C1 segment of cervical spinal cord (tissue), 14 donors: Measurements from ENCODE around the gene RASA3.
"Not testable (repeated sequence)": the region's sequence is repeated elsewhere in the genome, so short reads cannot be mapped to it uniquely, and the experiment has no call there.

ENCODE experiments used
- DNase-seq, 14 donors: peaks; one replicate each; lab custom pipeline; 2025; lab: John Stamatoyannopoulos, UW

RASA3 gene

DNA sequence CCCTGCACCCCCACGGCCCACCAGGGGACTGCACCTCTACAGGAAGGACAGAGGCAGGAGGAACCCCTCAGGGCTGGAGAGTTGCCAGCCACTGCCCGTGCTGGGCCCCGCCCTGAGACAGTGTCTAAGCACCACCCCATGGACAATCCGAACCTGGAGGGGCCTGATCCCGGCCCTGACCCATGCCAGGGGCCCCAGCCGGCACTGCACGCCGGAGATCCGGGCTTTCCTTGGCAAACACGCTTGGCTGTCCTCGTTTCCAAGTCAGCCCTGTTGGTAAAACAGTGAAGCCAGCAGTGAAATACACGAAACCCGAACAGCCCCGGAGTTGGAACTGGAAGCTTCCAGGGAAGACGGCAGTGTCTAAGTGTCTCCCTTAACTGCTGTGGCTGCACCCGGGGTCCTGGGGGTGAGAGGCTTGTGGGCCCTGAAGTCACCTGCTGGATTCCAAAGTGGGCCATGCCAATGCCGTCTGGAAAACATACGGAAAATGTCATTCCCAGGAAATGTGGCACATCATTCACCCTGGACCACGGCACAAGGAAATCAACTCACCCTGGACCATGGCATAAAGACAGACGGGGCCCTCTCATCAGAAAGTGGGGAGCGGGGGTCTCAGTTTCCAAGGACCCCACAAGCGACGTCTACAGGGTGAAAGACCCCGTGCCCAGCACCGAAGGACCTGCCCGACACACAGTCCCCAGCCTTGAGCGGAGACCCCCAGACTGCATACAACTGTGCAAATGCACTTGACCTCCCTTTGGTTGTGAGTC is 30.9 kb downstream of the RASA3 start:
- peak in 2 of 14 donors; percentile 21 to 31 for DNase-seq

DNA sequence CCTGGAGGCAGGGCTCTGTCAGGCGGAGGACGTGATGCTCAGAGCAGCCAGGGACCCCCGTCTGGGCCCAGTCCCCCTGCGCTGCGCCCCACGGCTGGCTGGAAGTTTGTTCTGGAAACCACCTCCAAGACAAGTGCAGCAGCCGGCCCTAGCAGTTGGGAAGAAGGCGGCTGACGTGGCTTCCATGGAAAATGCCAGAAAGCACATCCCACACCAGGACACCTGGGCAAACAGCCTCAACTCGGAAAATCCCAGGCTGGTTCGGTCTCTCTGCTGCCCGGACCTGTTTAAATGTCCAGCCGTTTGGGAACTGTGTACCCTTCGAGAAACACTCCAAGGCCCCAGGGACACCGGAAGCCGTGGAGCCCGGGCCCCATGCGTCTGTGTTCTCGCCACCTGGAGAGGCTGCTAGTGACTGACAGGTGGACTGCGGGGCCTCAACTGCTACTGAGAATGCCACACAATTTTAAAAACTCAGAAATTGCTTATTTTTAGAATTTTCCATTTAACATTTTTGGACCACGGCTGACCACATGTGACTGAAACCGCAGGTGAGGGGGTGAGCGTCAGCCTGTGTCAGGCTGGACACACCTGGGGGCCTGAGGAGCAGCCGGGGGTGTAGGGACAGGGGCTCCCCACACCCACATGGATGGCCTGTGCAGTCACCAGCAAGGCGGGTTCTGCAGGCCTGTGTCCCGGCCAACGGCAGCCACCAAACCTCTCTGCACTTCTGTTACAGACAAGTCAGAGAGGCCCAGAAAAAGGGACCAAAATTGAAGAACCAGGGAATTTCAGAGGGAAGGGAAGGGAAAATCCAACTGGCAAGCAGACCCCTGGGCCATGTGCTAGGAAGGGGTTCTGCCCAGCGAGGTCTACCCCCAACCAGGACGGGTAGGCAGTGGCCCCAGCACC is 31.7 kb downstream of the RASA3 start:
- DNase-seq = no peak

DNA sequence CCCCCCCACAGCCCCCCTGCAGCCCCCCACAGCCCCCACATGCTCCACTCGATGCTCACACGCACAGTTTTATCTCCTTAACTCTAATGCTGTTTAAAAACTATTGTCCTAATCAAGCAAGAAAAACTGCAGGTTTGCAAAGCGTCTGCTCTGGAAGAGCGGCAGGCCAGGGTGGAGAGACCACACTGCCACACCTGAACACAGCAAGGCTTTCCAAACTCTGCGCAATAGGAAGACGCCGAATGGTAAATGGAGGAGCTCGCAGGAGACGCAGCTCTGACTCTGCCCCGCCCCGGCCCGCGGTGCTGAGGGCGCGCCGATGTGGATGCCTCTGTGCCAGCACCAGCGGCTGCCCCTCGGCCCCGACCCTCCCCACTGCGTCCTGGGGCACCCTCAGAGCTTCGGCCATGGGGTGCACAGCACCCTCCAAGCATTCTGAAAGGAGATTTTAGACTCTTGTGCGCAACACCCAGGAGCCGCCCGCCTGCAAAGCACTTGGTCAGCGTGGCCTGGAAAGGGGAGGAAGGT is 32.4 kb downstream of the RASA3 start:
- no peak for DNase-seq

DNA sequence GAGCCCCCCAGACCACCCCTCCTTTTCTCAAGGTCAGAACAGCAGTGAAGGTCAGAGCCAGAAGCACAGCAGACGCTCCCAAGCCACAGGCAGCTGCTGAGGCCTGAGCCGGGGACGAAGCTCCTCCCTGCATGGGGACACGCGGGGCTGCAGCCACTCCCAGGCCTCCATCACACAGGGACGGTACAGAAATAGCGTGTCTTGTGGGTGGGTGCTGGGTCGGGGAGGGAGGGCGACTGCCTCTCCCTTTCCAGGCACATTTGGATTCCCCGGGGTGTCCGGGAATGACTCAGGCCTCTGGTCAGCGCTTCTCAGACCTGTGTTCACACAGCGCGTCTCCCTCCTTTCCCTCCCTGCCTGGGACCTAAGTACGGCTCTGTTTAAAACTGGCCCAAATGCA is 33.2 kb downstream of the RASA3 start:
- DNase-seq = peak in 2 of 14 donors; percentile 28 to 84

DNA sequence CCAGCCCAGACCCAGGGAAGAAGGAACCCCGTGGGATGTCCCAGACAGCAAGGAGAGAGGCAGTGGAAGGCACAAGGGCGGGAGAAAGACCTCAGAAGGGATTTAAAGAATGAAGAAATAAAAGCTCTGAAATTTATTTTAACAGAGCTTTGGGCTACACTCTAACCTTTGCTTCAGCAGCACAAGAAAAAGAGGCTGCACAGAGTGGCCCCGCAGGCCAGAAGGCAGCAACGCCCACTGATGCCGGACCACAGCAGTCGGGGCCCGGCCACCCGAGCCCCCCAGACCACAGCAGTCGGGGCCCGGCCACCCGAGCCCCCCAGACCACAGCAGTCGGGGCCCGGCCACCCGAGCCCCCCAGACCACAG is 33.8 kb downstream of the RASA3 start:
- not testable (repeated sequence) for DNase-seq

DNA sequence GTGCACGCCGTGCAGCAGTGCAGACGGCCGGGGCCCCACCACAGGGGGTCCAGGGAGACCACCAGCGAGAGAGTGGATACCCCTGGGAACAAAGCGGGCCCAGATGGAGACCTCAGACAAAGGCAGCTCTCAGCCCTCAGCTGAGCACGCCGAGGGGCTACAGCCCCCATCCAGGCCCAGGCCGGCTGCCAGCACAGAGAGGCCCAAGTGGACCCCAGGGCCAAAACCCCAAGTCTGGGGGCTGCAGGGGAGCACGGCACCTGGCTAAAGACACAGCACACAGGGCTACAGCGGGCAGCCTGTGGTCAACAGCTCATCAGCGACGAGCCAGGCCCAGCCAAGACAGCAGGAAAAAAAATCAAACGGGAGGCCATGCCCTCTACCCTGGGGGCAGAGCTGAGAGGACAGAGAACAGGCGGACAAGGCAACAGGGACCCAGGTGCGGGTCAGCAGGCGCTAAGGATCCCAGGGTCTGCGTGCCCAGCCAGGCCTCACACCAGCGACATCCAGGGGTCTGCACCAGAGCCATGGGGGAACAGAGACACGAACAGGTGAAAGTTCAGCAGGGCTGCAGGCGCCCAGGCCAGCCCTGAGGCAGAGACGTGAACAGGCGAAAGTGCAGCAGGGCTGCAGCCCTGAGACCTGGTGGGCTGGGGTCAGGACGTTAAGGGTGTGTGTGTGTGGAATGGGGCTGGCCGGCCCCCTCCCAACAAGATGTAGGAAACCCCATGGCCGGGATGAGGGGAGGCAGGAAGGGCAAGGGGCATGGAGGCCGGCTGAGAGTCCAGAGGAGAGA is 34.3 kb downstream of the RASA3 start:
- DNase-seq = no peak

DNA sequence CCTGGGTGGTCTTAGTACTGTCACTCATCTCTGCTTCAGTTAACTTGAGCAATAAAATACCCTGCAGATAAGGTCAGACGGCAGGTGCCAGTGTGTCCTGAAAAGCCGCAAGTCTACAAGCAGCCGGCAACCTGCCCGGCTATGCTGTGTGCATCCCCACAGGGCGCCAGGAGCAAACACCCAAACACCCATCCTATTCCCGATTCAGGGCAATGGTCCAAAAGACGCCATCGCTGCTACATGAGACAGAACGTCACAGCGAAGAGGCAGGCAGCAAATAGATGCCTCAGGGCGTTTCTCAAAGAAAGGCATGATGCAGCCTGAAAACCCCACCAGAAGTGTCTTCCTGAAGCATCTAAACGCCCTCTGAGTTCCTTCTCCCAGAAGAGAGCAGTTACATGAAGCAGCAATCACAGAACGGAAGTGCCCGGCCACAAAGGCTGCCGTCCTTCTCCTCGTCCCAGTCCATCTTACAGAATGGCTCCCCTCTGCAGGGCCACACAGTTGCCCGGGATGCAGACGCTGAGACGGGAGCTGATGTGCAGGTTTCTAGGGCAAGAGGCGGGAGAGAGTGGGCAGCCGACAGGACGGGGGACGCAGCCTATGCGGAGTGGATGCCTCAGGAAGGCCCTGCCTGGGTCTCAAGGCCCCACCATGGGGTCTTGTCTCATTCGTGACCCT is 35.1 kb downstream of the RASA3 start:
- DNase-seq = no peak

DNA sequence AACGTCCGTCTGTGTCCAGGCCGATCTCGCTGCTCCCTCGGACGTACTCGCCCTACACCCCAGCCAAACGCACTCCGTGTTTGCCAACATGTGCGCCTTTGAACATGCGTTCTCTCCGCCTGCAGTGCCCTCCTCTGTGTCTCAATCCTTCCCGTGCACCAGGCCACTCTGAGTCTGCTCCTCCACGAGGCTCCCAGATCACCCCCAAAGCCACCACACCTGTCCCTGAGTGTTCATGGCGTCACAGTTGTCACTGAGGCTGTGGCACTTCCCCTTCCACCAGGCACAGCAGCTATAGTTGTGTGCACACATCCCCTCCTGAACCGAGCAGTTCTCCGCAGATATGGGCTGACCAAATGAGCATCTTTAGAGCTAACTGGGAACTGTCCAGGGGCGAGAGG is 35.6 kb downstream of the RASA3 start:
- DNase-seq = no peak

DNA sequence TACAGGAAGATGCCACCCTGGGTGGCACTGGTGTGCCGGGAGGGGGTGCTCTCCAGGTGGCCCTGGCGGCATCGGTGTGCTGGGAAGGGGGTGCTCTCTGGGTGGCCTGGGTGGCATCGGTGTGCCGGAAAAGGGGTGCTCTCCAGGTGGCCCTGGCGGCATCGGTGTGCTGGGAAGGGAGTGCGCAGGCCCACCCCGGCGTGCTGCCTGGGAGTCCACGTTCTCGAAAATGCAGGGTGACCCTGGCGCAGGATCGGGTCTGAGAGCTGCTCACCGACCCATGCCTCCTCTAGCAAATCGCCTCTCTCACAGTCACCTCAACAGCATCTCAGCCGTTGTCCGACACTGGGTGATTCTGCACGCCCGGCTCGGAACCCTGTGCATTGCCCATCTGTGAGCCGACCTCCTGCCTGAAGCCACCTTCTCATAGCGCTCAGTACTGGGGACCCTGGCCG is 36.4 kb downstream of the RASA3 start:
- DNase-seq = no peak

DNA sequence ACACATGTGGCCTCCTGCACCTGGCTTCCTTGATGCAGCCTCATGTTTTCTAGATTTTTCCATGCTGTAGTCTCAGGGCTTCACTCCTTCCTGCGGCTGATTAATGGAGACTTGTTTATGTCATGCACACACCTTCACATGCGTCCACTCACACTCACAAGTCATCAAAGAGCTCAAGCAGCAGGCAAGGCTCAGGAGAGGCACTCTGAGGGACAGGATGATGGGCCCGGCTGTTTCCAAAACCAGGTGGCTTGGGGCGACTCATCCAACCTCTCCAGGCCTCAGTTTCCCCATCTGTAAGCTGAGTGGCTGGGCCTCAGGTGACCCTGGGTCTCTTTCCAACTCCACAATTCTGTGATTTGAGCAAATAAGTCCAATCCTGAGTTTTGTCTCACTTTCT is 36.9 kb downstream of the RASA3 start:
- no peak for DNase-seq

DNA sequence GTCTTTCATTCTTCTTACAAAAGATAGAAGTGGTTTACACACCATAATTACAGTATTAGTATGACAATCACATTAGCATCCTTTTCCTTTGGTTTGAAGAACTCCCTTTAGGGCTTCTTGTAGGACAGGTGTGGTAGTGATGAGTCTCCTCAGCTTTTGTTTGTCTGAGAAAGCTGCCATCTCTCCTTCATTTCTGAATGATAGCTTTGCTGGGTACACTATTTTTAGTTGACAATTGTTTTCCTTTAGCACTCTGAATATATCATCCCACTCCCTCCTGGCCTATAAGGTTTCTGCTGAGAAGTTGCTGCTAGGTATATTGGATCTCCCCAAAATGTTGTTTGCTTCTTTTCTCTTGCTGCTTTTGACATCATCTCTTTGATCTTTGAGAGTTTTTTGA is 39.3 kb downstream of the RASA3 start:
- DNase-seq = no peak

DNA sequence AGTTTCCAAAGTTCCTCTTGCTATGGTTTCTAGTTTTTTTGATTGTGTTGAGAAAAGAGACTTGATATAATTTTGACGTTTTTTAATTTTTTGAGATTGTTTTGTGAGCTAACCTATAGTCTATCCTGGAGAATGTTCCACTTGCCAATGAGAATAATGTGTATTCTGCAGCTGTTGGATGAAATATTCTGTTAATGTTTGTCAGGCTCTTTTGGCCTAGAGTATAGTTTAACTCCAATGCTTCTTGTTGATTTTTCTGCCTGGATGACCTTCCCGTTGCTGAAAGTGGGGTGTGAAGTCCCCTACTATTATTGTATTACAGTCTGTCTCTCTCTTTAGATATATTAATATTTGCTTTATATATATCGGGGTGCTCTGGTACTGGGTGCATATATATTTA is 40.0 kb downstream of the RASA3 start:
- no peak for DNase-seq

DNA sequence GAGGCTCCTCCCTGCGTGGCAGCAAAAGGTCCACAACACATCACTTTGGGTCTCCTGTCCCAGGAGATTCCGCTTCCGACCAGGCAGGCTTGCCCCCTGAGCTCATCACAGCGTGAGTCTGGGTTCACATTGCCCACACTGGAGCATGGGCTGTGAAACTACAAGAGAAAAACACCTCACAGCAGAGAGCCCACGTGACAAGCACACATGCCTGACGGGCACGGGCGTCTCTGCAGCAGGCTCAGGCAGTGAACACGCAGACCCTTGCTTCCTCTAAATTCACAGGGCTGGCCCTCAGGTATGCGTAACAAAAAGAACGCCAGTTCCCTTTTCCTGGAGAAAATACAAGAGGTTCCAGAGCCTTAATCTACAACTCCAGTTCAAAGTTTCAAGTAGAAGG is 41.9 kb downstream of the RASA3 start:
- DNase-seq = no peak

DNA sequence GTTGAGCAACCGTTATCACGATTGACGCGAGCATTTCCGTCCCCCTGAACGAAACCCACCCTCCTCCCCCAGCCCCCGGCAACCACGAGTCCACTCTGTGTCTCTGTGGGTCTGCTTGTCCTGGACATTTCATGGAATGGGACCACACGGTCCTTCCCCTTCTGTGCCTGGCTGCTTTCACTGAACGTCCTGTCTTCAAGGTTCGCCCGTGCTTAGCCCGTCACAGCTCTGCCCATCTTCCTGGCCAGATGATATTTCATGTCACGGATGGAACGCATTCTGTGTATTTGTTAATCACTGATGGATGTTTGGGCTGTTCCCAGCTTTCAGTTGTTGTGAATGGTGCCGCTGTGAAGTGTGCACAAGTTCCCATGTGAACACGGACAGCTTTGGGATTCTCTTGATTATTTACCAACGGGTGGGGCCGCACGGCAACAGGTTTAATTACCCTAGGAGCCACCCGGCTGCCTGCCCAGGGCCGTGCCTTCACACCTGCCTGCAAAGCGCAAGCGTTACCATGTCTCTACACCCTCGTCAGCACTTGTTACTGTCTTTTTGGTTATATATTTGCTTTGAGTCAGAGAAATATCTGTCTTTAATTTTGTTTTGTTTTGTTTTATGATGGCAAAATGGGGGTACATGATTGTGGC is 42.5 kb downstream of the RASA3 start:
- DNase-seq = no peak

DNA sequence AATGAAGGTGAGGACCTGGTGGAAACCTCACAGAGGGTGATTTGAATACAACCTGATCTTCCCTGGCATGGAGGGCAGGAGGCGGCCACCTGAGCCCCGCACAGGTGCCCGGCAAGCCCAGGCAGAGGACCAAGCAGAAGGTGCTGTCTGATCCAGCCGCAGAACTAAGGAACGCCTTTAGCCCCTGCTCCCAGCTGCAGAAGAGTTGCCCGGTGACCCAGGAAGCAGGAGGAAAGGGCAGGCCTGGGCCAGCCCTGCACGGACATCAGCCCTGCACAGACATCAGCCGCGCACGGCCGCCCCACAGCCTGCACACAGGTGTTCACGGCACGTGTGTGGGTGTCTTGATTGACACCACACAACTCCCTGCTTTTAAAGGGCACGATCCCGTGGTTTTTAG is 43.1 kb downstream of the RASA3 start:
- DNase-seq = no peak

DNA sequence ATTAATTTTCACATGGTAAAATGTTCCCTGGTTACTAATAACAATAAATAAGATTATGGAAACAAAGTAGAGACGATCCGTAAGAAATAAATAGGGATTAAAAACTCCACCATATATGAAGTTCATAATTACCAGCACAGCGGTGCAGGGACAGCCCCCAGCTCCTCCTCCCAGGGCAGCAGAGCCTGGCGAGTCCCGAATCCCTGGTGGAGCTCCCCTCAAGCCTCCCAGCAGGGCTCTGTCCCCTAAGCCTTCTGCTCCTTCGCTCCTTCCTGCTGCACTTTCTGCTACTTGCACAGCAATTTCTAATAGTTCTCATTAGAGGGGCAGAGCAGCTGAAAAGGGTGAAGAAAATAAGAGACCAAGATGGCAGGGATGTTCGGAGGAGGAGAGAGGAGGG is 43.6 kb downstream of the RASA3 start:
- no peak for DNase-seq

DNA sequence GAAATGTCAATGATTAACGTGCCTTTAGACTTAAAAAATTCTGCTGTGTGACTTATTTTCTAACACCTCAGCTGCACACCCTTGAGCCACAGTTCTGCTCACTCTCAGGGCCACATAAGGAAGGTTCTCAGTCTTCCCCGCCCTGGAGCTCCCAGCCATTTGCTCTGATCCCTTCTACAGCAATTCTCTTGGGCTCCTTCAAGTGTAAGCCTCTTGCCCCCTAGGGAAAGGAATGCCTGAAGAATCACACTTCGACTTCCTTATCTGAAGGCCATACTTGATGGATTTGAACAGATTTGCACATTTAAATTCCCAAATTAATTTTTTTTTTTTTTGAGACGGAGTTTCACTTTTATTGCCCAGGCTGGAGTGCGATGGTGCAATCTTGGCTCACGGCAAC is 44.2 kb downstream of the RASA3 start:
- DNase-seq = no peak

DNA sequence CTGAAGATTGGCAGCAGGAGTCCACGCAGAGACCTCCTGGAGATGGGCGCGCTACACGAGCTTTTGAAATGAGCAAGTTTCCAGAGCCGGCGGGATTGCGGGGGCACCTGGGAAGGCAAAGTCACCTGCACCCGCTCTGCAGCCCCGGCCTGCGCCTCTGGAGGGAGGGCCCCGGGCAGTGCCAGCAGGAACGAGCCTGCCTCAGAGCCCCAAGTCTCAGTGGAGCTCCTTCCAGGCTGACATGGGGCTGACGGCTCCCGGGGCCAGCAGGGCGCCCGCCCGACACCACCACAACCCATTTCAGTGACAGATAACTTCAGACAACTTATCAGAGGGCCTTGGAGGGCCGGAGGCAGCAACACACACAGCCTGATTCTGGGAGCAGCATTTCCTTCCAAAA is 45.0 kb downstream of the RASA3 start:
- no peak for DNase-seq

DNA sequence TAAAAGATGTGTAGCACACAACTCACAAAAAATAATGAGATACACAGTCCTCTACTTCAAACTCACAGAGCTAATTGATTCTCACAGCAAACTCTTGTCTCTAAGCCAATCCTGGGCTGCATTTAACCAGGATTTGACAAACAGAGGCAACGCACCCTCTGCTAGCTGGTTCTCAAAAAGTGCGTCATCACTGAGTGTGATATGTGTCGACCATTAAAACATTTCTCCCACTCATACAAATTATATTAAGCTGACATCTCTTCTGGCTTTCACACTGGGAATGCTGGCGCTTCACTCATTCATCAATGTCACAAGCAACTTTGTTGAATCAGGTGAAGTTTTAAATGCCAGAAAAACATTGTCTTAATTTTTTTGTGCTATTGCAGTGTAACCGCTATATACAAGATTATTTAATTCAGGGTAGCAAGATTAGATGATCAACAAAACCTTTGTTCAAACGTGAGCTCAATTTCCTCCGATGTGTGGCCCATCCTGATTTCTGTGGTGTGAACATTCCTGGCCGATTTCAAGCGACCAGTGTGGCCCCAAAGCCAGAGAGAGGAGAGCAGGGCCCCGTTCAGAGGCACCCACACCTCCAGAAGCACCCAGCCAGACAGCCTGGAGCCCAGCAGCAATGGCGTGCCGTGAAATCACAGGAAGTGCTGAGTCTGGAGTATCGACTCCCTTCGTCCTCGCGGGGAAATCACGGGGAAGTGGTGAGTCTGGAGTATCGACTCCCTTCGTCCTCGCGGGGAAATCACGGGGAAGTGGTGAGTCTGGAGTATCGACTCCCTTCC is 49.4 kb downstream of the RASA3 start:
- no peak for DNase-seq
